Thymus (tissue), 11 donors: ENCODE results near the gene GNPAT. TPM values are rescaled to one million over a fixed set of nuclear protein-coding genes. Genes with fewer than 3 reads are reported as not detected.

Experiments used
- DNase-seq, 9 donors: peaks; one replicate each; pipeline ENCODE4 v3.0.0-alpha.2; 2013; ENCODE audit warnings: low spot score in 9 of 9, low read depth in 6 of 9, missing footprints in 1 of 9
- H3K27ac ChIP-seq, 2 donors: one replicate each; pipeline ENCODE4 v1.5.1; 2013; ENCODE audit warnings: control low read depth in 1 of 2, low read depth in 1 of 2, low read length in 1 of 2, mild to moderate bottlenecking in 1 of 2, moderate library complexity in 1 of 2
- H3K27me3 ChIP-seq, 2 donors: one replicate each; pipeline ENCODE4 v1.5.1; 2013; ENCODE audit warnings: low read length in 1 of 2; ENCODE audit not compliant: control insufficient read depth in 2 of 2, insufficient read depth in 1 of 2
- H3K36me3 ChIP-seq, 2 donors: one replicate each; pipeline ENCODE4 v1.5.1; 2013; ENCODE audit warnings: low read length in 1 of 2, mild to moderate bottlenecking in 1 of 2, moderate library complexity in 1 of 2; ENCODE audit not compliant: control insufficient read depth in 2 of 2, insufficient read depth in 2 of 2
- H3K4me1 ChIP-seq, 2 donors: one replicate each; pipeline ENCODE4 v1.5.1; 2013; ENCODE audit warnings: low read length in 2 of 2; ENCODE audit not compliant: control insufficient read depth in 2 of 2, insufficient read depth in 2 of 2
- H3K4me3 ChIP-seq, 2 donors: one replicate each; pipeline ENCODE4 v1.5.1; 2013; ENCODE audit warnings: low read length in 2 of 2, control low read depth in 1 of 2, mild to moderate bottlenecking in 1 of 2
- H3K9me3 ChIP-seq, 2 donors: one replicate each; pipeline ENCODE4 v1.5.1; 2013; ENCODE audit warnings: low read length in 1 of 2, mild to moderate bottlenecking in 1 of 2; ENCODE audit not compliant: control insufficient read depth in 2 of 2, insufficient read depth in 1 of 2
- WGBS: extraction: QIAGEN DNeasy Blood & Tissue Kit; methylation state at CpG from one replicate; pipeline ENCODE4 v1.1.7; 2013; 5-methylcytosine and 5-hydroxymethylcytosine counted together
- polyA plus RNA-seq: library from polyadenylated mRNA; stranded (reverse); fragments of 200-250 nt; gene quantifications from one replicate; pipeline ENCODE4 v1.2.3, GENCODE V29; 2013
- total RNA-seq: library from RNA; stranded (reverse); fragments of 120-200 nt; gene quantifications from one replicate; pipeline ENCODE4 v1.2.4, GENCODE V29; 2013
- donor health status: healthy.

The GNPAT gene
- total and polyA plus RNA-seq, 2 donors: 45.9 to 54.3 TPM

GRCh38 chr1:231279683-231280082 lies 38.7 kb downstream of the GNPAT start:
- no peak overlapping the region for H3K4me3 ChIP-seq
- no peaks in the 10 kb centered on the region for H3K9me3 ChIP-seq
- no peak overlapping the region for H3K27ac ChIP-seq
- WGBS: 96% methylated on average over 7 of the region's 7 CpGs
- peaks cover 26 to 27% of the 10 kb centered on the region in 2 donors for H3K36me3 ChIP-seq
- no peaks in the 10 kb centered on the region for H3K27me3 ChIP-seq
- no peak for DNase-seq
- no peaks in the 10 kb centered on the region for H3K4me1 ChIP-seq

DNA sequence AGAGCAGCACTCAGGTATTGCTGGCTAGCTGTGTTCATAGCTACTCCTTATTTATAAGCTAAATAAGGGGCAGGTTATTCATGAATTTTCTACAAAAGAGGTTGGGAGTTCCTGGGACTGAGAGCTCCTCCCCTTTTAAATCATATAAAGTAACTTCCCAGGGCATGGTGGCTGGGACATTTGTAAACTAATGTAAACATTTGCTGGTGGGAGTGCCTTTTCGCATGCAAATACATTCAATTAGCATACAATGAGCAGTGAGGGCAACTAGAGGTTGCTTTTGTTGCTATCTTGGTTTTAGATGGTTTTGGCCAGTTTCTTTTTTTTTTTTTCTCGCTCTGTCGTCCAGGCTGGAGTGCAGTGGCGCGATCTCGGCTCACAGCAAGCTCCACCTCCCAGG lies 43.4 kb downstream of the GNPAT start:
- Histone ChIP-seq H3K36me3 (no peaks in the 10 kb centered on the region), H3K9me3 (no peaks in the 10 kb centered on the region), H3K27me3 (no peaks in the 10 kb centered on the region), H3K4me1 (no peaks in the 10 kb centered on the region), H3K4me3 (no peak overlapping the region), H3K27ac (no peak overlapping the region)
- no peak for DNase-seq
- 98% methylated on average over 6 of the region's 6 CpGs for WGBS

DNA sequence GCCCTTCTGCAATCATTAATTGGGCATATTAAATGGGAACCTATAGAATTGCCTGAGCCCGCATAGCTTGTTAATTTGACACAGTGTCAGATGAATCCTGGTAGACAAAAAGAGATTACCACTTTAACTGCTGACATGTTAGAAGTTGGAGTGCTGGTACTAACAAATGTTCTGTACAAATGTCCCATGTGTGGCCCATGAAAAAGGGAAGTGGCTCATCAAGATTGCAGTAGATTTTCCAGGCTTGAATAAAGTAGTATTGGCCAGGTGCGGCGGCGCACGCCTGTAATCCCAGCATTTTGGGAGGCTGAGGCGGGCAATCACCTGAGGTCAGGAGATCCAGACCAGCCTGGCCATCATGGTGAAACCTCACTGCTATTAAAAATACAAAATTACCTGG lies 45.6 kb downstream of the GNPAT start:
- H3K27ac ChIP-seq: no peak overlapping the region
- no peaks in the 10 kb centered on the region for H3K27me3 ChIP-seq
- H3K4me3 ChIP-seq: no peak overlapping the region
- DNase-seq: no peak
- H3K4me1 ChIP-seq: no peaks in the 10 kb centered on the region
- no peaks in the 10 kb centered on the region for H3K36me3 ChIP-seq
- WGBS: 98% methylated on average over 6 of the region's 6 CpGs
- H3K9me3 ChIP-seq: no peaks in the 10 kb centered on the region

- 96% methylated on average over 4 of the region's 4 CpGs for WGBS
- Histone ChIP-seq H3K27me3 (no peaks in the 10 kb centered on the region), H3K9me3 (no peaks in the 10 kb centered on the region), H3K36me3 (no peaks in the 10 kb centered on the region), H3K4me3 (no peak overlapping the region), H3K4me1 (no peaks in the 10 kb centered on the region), H3K27ac (no peak overlapping the region)
- DNase-seq: no peak
Measured at GRCh38 chr1:231295938-231296337, 54.9 kb downstream of the GNPAT start.

DNA sequence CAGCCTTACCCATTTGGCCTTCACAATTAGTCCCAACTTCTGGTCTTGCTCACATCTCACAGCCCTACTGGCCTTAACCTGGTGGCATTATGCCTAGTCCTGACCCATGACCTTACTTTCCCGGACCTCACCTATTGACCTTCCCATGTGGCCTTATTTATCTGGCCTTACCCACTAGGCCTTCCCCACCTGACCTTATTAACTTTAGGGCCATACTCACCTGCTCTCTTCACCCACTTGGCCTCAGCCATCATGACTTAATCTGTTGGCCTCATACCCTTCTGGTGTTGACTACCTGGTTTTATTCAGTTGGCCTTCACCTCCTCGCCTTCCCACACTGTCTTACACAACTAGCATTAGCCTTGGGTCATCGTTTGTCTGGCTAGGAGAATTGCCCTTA lies 61.0 kb downstream of the GNPAT start:
- no peak for DNase-seq
- Histone ChIP-seq H3K27me3 (no peaks in the 10 kb centered on the region), H3K4me1 (no peaks in the 10 kb centered on the region), H3K36me3 (no peaks in the 10 kb centered on the region), H3K27ac (no peak overlapping the region), H3K4me3 (no peak overlapping the region), H3K9me3 (no peaks in the 10 kb centered on the region)
- 95% methylated on average over 3 of the region's 3 CpGs for WGBS

DNA sequence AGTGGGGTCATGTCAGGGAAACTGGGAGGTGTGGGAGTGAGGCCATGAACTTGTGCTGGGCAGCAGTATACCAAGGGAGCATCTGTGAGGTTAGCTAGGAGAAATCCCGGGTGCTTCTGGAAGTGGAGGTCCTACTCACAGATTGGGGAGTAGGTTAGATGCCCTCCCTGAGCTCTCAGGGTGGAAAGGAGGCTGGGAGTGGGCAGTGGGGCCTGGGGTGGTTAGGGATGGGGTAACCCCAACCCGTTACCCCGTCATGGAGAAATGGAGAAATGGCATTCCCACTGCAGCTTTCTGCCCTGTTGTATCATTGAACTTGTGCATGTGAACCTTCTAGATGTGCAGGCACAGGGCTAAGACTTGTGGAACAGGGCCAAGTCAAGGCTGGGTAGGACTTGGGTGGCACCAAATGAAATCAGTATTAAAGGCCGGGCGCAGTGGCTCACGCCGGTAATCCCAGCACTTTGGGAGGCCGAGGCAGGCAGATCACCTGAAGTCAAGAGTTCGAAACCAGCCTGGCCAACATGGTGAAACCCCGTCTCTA lies 69.5 kb downstream of the GNPAT start:
- no peaks in the 10 kb centered on the region for H3K36me3 ChIP-seq
- H3K27ac ChIP-seq: no peak overlapping the region
- H3K4me1 ChIP-seq: no peaks in the 10 kb centered on the region
- no peak overlapping the region for H3K4me3 ChIP-seq
- DNase-seq: no peak
- no peaks in the 10 kb centered on the region for H3K27me3 ChIP-seq
- H3K9me3 ChIP-seq: no peaks in the 10 kb centered on the region
- WGBS: 98% methylated on average over 10 of the region's 10 CpGs

DNA sequence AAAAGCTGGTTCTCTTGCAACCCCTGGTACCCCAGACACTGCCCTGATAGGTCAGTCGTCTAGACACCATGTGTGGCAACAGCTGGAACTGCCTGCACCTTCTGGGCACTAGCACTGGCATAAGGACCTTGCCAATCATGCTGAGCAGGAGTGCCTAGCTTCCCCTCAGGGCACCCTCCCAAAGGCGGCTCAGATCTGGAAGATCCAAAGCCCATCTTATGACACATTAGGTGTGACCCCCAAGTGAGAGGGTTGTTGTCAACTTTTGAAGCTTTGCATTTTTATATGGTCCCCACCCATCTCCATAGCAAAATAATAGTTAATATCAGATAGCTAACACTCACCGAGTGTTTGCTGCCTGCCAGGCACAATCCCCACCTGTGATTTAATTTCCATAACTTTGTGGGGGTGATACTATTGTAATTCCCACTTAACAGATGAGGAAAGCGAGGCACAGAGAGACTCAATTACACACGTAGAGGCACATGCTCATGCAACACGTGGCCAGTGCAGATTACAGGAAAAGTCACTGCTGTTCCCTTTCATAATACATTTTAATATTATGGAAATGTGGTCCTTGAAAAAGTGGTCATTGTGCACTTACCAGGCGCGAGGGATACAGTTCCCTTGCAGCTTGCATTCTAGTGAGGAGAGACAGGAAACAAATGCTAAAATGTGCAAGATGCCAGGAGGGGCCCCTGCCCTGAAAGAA lies 70.9 kb downstream of the GNPAT start:
- no peaks in the 10 kb centered on the region for H3K4me1 ChIP-seq
- H3K36me3 ChIP-seq: no peaks in the 10 kb centered on the region
- 94% methylated on average over 8 of the region's 8 CpGs for WGBS
- no peak overlapping the region for H3K27ac ChIP-seq
- H3K9me3 ChIP-seq: no peaks in the 10 kb centered on the region
- no peak for DNase-seq
- no peak overlapping the region for H3K4me3 ChIP-seq
- H3K27me3 ChIP-seq: no peaks in the 10 kb centered on the region

GRCh38 chr1:231312432-231312788 lies 71.4 kb downstream of the GNPAT start:
- no peak for DNase-seq
- Histone ChIP-seq H3K4me3 (no peak overlapping the region), H3K36me3 (no peaks in the 10 kb centered on the region), H3K27ac (no peak overlapping the region), H3K4me1 (no peaks in the 10 kb centered on the region), H3K9me3 (no peaks in the 10 kb centered on the region), H3K27me3 (no peaks in the 10 kb centered on the region)
- WGBS: 89% methylated on average over 5 of the region's 5 CpGs

GRCh38 chr1:231313661-231314060 lies 72.6 kb downstream of the GNPAT start:
- H3K4me3 ChIP-seq: no peak overlapping the region
- H3K27ac ChIP-seq: no peak overlapping the region
- DNase-seq: no peak
- WGBS: 81% methylated on average over 4 of the region's 4 CpGs
- no peaks in the 10 kb centered on the region for H3K4me1 ChIP-seq
- H3K27me3 ChIP-seq: no peaks in the 10 kb centered on the region
- H3K9me3 ChIP-seq: no peaks in the 10 kb centered on the region
- no peaks in the 10 kb centered on the region for H3K36me3 ChIP-seq
